GM19043 (cell line): ENCODE results near the gene CDKN1C.

ENCODE experiments used
- ATAC-seq: cut with Tn5 transposase; IDR thresholded peaks from one replicate; pipeline ENCODE4 v1.9.1; 2021; ENCODE audit warnings: low read depth; ENCODE audit not compliant: unreplicated experiment

The CDKN1C gene

GRCh38 chr11:2890466-2891294 is 5.1 kb upstream of the CDKN1C start:
- ATAC-seq: no peak

DNA sequence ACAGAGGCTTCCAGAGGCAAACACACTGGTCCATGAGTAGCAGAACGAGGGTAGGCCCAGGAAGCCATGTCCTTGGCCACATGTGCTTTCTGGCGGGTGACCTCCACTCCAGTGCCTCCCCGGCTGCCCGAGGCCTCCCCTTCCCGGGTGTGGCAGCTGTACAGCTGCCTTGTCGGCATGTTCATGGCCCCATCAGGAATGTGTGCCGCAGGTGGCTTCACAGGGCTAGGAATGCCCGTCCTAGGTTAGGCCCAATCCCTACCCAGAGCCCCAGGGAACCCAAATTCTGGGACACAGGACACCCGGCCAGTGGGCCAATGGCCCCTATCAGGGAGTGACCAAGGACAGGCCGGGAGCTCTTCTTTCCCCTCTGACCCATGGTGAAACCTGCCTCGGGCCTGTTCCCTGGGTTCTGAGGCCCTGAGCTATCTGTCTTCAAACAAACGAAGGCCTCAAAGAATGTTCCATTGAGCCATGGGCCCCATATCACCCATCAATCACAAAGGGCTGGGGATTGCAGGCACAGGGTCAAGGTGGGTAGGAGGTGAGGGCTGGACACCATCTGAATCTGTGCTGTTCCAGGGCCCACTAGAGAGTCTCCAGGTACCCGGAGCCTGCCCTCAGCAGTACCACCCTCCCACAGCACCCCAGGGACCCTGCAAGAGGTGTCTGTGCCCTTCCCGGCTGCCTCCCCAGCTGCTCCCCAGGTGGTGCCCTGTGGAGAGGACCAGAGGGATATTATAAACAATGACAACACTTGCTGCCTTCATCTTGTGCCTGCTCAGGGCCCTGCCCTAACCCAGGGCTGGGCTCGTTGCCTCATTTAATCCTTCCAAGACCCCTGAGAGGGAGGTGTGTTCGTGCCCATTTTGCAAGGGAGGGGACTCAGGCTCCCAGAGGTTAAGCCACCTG is 4.0 kb upstream of the CDKN1C start:
- ATAC-seq: no peak

DNA sequence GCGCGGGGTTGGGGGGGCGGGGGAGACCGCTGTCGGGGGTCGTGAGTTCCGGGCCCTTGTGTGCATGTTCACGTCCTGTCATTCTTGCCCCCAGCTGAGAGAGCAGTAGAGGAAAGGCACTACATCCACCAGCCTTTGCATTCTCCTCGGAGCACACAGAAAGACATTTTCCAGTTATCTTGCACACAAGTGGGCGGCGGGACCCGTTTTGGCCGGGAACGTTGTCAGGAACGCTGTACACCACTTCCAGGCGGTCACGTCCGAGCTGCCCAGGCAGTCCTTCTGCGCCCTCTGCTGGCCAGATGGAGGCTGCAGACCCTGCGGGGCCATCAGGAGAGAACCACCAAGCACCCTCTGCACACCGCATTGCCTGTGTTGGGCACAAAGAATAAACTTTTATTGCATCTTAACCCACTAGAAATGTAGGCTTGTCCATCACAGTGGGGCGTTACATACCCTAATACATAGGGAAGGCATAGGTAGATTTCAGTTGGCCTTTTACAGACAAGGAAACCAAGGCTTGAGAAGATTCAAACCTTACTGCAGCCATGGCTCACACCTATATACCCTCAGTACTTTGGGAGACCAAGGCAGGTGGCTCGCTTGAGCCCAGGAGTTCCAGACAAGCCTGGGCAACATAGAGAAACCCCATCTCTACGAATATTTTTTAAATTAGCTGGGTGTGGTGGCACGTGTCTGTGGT is 2.8 kb upstream of the CDKN1C start:
- ATAC-seq: no peak

DNA sequence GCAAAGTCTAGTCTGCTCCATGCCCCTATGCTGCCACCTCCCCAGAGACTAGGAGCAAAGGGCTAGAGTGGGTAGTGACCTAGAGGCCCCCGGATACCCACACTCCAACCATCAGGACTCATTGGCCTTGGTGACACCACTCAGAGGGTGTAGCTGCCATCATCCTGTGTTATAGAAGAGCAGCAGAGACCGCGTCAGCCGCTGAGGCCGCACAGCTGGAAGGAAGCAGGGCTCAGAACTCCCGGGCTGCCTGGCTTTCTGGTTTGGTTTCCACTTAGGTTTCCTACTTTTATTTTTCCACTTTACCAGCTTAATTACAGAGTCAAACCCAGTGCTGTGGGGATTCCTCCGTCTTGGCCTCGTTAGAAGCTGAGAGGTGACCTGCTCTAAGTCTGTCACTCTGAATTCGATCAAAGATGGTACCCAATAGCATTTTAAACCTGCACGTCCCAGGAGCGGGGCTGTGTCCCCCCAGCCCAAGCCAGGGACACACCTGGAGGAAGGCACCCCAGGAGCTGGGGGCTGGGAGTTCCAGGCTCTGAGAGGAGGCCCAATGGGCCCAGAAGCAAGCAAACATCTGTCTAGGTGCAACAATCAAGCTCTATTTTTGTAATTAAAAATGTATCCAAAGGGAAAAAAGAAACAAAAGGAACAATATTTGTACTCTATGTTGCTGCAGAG is 2.1 kb upstream of the CDKN1C start:
- ATAC-seq: no peak

GRCh38 chr11:2886936-2887335 is 1.4 kb upstream of the CDKN1C start:
- no peak for ATAC-seq

DNA sequence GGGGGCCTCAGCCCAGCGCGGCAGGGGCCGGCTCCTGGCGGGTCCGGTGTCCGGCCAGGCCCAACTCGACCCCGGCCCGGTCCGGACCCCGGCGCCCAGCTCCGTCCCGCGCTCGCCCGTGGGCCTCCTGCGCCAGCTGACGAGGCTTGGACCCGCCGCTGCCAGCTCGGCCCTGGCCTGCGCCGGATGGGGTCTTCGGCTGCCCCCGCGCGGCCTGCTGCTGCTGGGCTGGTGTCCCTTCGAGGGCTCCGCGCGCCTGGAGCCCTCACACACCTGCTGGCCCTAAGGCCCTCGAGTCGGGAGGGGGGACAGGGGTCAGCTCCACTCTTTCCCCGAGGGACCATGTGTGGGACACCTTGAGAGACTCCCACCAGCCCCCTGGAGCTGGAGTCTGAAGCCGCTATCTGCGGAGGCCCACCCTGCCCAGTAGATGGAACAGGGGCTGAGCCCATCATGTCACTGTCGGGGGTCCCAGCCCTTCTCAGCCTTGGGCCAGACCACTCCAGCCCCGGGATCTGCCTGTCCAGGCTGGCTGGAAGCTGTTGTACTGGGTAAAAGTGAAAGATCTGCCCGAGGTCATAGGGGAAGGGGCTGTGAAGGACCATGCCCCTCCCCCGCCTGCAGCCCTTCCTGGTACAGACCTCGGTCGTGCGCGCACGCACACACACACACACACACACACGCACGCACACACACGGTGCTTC is 768 bp upstream of the CDKN1C start:
- ATAC-seq: peak; percentile 10

DNA sequence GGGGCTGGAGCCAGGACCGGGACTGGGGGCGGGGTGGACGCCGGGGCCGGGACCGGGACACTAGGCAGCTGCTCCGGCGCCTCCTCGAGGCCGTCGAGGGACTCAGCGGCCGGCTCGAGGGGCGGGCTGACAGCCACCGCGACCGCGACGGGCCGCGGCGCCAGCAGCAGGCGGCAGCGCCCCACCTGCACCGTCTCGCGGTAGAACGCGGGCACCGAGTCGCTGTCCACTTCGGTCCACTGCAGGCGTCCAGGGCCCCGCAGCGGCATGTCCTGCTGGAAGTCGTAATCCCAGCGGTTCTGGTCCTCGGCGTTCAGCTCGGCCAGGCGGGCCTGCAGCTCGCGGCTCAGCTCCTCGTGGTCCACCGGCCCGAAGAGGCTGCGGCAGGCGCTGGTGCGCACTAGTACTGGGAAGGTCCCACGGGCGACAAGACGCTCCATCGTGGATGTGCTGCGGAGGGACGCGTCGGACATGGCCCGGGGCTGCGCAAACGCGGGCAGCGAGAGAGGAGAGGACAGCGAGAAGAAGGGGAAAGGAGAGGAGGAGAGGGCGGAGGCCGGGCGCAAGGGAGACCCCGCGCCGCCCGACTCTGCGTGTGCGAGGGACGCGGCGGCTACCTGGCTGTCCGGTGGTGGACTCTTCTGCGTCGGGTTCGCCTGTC is 428 bp downstream of the CDKN1C start:
- ATAC-seq: no peak

DNA sequence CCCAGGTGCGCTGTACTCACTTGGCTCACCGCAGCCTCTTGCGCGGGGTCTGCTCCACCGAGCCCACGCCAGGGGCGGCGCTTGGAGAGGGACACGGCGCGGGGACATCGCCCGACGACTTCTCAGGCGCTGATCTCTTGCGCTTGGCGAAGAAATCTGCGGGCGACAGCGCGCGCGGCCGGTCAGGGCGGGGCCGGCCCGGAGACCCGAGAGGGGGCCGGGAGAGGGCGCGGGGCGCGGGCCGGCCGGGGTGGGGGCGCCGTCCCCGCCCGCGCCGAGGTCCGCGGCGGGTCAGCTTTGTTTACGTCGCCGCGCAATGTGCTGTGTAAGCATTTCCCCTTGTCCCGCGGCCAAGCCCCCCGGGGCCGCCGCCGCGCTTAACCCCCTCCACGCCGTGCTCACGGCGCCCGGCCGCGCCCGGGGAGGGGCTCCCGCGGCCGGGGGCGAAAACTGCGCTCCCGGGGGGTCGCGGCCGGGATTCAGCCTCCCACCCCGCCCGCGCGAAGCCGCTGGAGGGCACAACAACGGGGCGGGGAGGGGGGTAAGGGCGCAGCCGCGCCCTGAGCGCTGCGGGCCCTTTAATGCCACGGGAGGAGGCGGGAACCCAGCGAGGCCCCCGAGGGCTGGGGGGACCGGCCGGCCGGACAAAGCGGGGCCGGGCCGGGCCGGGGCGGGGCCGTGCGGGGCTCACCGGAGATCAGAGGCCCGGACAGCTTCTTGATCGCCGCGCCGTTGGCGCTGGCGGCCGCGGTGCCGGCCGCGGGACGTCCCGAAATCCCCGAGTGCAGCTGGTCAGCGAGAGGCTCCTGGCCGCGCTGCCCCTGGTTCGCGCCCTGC is 1.4 kb downstream of the CDKN1C start:
- ATAC-seq: no peak

DNA sequence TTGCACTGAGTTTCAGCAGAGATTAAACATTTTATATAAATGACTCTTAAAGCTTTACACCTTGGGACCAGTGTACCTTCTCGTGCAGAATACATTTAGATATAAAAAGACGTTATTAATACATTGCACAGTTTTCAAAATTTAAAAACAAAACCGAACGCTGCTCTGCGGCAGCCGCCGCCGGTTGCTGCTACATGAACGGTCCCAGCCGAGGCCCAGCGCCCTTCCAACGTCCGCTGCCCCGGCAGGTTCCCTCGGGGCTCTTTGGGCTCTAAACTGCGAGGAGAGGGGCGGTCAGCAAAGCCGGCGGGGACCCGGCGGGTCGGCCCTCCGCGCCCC is 2.0 kb downstream of the CDKN1C start:
- ATAC-seq: no peak

DNA sequence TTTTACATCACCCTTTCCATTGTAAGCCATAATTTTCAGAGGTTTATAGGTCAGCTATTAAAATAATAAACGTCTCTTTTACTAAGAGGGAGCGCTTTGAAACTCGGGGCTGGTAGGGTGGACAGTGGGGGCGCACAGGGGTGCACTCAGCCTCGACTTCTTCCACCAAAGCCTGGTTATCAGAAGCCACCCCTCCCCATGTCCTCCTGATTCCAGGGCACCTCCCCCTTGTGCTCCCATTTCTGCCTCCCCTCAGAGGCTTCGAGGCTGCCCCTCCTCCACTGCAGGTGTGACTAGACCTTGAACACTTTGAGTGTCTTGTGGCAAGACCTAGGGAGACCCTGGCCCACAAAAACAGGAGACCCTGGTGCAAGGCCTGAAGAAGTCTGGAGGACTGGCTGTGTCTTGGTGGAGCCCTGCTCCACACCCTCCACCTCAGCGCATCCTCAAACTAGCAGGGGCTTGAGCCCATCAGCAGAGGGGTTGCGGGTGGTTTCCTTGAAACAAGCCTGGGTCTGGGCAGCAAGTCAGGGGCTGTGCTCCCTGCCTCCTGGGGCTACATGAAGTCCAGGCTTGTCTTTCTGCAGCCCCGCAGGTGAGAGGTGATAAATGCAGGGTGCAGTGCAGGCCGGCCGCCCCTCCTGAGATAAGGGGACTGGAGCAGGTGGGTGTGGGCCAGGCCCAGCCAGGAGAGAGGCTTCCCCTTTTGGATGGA is 3.0 kb downstream of the CDKN1C start:
- ATAC-seq: no peak

DNA sequence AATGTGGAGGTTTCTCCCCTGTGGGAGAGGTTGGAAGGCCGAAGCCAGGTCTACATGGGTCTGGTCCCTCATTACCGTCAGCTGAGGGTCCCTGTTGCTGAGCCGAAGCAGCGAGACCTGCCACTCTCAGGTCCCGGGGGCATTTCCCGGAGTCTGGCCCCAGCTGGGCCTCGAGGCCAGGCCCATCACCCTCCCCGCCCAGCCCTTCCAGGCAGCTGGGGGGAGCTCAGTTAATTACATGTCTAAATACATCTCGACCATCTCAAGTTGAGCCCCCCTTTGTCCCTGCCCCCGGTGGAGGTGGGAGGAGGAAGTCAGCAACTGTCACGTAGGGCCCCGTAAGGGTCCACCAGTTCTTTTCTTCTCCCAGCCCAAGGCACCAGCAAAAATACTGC is 3.6 kb downstream of the CDKN1C start:
- no peak for ATAC-seq

DNA sequence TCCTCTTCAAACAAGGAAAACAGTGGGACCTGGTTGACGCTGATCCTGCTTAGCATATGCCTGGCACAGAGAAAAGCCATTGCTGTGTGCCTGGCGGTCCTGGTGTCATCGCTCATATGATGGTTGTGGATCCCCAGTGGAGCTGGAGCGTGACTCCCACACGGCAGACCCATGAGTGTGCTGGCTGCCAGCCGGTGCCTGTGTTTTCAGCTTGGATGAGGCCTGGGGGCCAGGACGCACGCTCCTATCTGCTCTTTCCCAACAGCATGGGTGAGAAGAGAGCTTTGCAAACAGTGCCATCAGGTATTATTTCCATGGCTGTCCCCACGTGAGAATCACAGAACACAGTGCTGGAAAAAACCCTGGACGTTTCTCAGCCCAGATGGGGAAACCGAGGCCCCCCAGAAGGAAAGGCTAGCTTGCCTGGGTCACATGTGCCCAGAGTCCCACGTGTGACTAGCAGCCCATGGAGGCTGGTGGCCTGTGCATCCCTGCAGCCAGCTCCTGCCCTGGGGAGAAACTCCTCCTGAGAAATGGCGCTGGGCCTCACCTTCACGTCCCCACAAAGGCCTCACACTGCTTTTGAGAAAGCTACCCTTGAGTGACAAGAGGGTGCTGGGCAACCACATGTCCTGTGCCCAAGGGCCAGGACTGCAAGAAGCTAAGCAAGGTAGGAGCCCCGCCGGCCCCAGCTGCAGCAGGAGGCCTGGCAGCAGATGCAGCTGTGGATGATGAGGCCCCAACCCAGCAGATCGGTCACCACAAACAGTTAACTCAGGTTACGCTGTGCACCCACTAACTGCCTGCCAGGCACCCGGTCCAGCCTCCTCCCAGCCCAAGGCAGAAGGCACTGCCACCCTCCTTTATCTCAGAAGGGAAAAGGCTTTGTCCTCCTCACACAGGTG is 4.2 kb downstream of the CDKN1C start:
- no peak for ATAC-seq

DNA sequence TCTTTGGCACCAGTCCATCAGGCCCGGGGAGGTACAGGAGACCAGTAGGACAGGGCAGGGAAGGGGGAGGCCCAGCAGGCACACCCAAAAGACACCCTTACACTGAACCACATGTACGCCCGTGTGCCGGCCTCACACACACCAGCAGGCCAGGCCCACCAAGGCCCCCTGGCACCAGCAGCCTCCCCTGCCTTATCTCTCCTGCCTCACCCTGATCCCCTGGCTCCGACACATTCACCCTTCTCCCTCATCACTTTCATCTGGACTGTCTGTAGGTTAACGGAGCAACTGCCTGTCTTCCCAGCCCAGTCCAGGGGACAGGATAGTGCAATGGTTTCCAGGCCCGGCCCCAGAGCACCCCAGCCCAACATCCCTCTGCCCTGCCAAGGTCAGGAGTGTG is 4.9 kb downstream of the CDKN1C start:
- no peak for ATAC-seq

DNA sequence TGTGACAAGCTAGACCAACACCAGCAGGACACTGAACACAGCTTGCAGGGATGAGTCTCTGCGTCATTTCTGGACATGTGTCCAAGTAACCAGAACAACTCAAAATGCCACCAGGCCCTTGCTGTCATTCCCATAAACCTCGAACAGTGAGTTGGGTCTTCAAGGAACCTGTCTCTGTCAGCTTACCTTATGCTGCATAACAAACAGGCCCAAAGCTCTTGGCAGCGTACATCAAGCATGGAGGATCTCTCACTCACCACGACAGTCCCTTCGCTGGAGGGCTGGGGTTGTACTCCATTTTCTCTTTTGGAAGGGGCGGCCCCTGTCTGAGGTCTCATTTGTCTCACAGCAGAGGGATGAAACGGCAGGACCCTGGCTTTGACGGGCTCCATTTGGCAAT is 6.8 kb downstream of the CDKN1C start:
- no peak for ATAC-seq

- ATAC-seq: no peak
These were observed 8.1 kb downstream of the CDKN1C start for GRCh38 chr11:2877474-2877873.

DNA sequence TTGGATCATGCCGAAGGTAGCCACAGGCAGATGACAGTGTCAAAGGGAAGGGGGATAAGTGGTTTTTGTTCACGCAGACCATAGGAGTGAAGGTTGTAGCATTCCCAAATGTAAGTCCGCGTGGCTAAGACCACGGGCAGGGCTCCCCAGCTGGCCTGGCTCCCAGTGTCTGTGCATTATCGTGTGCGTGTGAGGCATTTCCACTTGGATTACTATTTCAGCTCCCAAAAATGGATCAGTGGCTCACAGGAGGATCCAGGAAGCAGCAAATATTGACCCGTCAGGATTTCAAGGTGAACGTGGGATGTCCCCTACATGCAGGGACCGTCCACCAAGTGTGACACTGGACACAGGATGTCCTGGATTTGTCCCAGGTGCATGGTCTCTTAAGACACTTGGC is 10.6 kb downstream of the CDKN1C start:
- ATAC-seq: no peak
